T-helper 22 cell (primary cell): ENCODE measurements around the gene GHITM.

Experiments used
- DNase-seq: peaks from one replicate; pipeline ENCODE4 v3.0.0-alpha.2; 2020; ENCODE audit warnings: low read depth

The GHITM gene

GRCh38 chr10:84200537-84201243 lies 61.4 kb downstream of the GHITM start:
- no peak for DNase-seq

- DNase-seq, result no peak
Observed at GRCh38 chr10:84201244-84201606, 61.9 kb downstream of the GHITM start.

GRCh38 chr10:84201682-84202081 lies 62.4 kb downstream of the GHITM start:
- no peak for DNase-seq

- DNase-seq, result no peak
Observed at GRCh38 chr10:84202349-84202748, 63.0 kb downstream of the GHITM start.
